A172 (cell line): Measurements from ENCODE around the gene ADGRG7. TPM values are rescaled to one million over a fixed set of nuclear protein-coding genes. Genes with fewer than 3 reads are reported as not detected.

Source experiments
- DNase-seq: peaks from one replicate; pipeline ENCODE4 v3.0.0-alpha.2; 2015; ENCODE audit warnings: low spot score
- total RNA-seq: library from RNA; depleted of rRNA; stranded (reverse); fragments of >200 nt; shearing (Covaris generic); gene quantifications from 2 replicates; pipeline ENCODE4 v1.2.3, GENCODE V29; 2014

Gene ADGRG7
- total RNA-seq, 1 experiment from 2014 or later = not detected

GRCh38 chr3:100600181-100601042 is 9.0 kb upstream of the ADGRG7 start:
- no peak for DNase-seq

GRCh38 chr3:100602506-100603444 is 6.6 kb upstream of the ADGRG7 start:
- peak; percentile 60 for DNase-seq

- peak; percentile 65 for DNase-seq
These were observed 5.9 kb upstream of the ADGRG7 start for GRCh38 chr3:100603469-100603868.

GRCh38 chr3:100605358-100605757 is 4.0 kb upstream of the ADGRG7 start:
- no peak for DNase-seq

GRCh38 chr3:100606894-100607512 is 2.4 kb upstream of the ADGRG7 start:
- DNase-seq = no peak

- DNase-seq = no peak
These were observed 562 bp downstream of the ADGRG7 start for GRCh38 chr3:100609963-100610362.

GRCh38 chr3:100611221-100611620 is 1.8 kb downstream of the ADGRG7 start:
- no peak for DNase-seq

GRCh38 chr3:100613721-100614390 is 4.5 kb downstream of the ADGRG7 start:
- DNase-seq = no peak

GRCh38 chr3:100614941-100615340 is 5.5 kb downstream of the ADGRG7 start:
- DNase-seq = no peak

- DNase-seq = no peak
These were observed 6.3 kb downstream of the ADGRG7 start for GRCh38 chr3:100615684-100616083.

GRCh38 chr3:100621251-100621650 is 11.8 kb downstream of the ADGRG7 start:
- DNase-seq = no peak

GRCh38 chr3:100627491-100627890 is 18.1 kb downstream of the ADGRG7 start:
- DNase-seq = no peak

GRCh38 chr3:100629421-100630127 is 20.2 kb downstream of the ADGRG7 start:
- DNase-seq = no peak

GRCh38 chr3:100630664-100631063 is 21.3 kb downstream of the ADGRG7 start:
- no peak for DNase-seq

- DNase-seq = no peak
These were observed 21.8 kb downstream of the ADGRG7 start for GRCh38 chr3:100631236-100631635.

GRCh38 chr3:100634493-100635272 is 25.3 kb downstream of the ADGRG7 start:
- no peak for DNase-seq

GRCh38 chr3:100635273-100635701 is 25.9 kb downstream of the ADGRG7 start:
- DNase-seq = no peak

GRCh38 chr3:100637197-100637631 is 27.8 kb downstream of the ADGRG7 start:
- DNase-seq = peak; percentile 42

- DNase-seq = no peak
These were observed 31.2 kb downstream of the ADGRG7 start for GRCh38 chr3:100640633-100641032.

- DNase-seq = no peak
These were observed 32.2 kb downstream of the ADGRG7 start for GRCh38 chr3:100641471-100642032.
